Cerebellar nuclear complex (tissue), 1 donor: ENCODE data around the gene CNPY1.
"Not testable (repeated sequence)": the region's sequence is repeated elsewhere in the genome, so short reads cannot be mapped to it uniquely, and the experiment has no call there.

Experiments used
- DNase-seq, 2 experiments: peaks; one replicate each; lab custom pipeline; 2025; lab: John Stamatoyannopoulos, UW

CNPY1 gene

DNA sequence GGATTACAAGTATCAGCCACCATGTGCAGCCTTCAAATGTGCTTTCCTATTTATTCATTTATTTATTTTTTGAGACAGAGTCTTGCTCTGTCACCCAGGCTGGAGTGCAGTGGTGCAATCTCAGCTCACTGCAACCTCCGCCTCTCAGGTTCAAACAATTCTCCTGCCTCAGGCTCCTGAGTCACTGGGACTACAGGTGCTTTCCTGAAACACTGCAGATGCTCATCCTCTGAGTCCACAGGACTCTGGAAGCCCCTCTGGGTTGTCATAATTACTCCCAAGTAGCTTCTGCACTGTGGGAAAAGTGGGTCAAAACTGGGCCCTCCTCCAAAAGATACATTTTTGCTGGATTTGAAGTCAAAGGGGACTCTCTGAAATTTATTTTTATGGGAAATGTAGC lies at the start of gene CNPY1:
Gene CNPY1, minus strand, starts transcription at position 111 of the 400 bp plus-strand sequence. CDS start 630 bp downstream, outside the sequence.
- not testable (repeated sequence) for DNase-seq

DNA sequence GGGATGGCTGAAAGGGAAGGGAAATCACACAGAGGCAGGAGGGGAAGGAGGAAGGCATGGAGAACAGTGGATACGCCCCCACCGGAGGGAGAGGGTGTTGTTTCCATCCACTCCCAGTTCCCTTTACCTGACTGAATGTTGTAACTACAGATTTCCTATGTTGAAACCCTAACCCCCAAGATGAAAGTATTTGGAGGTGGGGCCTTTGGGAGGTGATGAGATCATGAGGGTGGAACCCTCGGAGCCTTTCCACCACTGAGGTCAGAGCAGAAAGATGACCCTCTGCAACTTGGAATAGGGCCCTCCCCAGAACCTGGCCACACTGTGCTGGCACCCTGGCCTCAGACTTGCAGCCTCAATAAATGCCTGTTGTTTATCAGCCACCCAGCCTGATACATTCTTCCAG lies 48.6 kb upstream of the CNPY1 start:
- DNase-seq: no peak

DNA sequence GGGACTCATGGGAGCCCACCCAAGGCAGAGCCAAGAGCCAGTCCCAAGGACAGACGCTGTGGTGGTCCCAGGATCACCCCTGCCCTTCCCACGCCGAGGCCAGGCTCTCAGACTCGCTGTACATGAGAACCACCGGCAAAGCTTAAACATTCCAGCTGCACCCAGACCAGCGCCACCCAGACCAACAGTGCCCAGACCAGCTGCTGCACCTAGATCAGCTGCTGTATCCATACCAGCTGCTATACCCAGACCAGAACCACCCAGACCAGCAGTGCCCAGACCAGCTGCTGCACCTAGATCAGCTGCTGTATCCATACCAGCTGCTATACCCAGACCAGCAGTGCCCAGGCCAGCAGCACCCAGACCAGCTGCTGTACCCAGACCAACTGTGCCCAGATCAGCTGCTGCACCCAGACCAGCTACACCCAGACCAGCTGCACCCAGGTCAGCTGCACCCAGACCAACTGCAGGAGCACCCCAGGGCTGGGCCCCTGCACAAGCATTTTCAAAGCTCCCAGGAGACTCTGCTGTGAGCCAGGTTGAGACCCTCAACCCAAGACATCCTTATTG lies 47.9 kb upstream of the CNPY1 start:
- no peak for DNase-seq

DNA sequence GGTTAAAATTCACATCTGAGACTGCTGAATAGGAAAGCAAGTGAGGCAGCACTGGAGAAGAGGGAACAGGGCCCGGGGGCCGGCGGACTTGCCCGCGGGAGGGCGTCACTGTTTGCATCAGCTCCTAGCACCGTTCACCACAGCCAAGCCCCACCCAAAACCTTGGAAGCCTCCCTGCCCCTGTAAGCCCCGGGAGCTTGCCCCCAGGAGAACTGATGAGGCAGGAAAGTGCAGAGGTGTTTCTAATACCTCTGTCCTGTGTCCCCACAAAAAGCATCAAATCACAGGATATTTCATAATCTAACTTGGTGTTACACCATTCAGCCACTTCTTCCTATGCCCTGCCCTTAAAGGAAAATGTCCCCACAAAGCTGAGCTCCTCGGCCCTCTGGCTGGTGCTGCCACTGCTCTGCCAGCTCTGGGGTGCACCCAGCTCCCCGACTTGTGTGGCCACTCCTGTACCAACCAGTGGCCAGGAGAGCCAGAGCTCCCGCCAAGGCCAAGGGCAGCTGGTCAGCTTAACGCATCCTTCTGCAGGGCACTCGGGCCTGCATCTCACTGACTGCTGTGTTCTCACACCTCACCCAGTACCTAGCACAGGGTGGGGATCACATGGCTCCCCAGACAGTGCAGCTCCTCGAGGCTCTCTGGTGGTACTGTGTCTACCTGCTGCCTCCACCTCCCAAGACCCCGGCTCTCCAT lies 47.3 kb upstream of the CNPY1 start:
- no peak for DNase-seq

DNA sequence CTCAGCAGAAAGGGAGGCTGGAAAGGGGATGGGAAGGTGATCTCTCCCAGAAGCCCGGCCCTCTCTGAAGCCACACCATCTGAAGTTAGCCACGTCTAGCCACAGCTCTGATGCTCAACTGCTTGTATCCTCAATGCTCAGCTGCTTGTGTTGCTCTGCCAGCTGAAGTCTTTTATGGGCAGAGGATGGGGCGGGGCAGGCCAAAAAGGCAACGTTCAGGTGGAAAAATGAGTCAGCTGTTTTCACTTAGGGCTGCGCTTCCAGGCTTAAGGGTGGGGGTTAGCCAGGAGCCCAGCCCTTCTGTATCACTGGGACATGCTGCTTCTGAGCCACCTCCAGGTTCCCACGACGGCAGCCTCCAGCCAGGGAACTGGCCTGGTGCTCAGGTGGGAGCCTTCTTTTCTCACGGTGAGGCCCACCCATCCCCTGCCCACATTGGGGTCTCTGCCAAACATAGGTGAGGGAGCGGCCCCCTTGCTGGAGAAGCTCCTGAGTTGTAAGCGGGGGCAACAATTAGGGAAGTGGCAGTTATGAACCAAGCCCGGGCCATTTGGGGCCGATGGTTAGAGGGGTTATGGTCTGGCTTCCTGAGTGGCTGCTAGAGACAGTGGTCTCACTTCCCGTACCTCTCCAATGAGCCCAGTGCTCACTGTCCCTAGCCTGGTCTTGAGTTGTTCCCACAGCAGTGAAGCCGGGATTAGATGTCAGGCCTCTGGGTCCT lies 44.9 kb upstream of the CNPY1 start:
- no peak for DNase-seq

DNA sequence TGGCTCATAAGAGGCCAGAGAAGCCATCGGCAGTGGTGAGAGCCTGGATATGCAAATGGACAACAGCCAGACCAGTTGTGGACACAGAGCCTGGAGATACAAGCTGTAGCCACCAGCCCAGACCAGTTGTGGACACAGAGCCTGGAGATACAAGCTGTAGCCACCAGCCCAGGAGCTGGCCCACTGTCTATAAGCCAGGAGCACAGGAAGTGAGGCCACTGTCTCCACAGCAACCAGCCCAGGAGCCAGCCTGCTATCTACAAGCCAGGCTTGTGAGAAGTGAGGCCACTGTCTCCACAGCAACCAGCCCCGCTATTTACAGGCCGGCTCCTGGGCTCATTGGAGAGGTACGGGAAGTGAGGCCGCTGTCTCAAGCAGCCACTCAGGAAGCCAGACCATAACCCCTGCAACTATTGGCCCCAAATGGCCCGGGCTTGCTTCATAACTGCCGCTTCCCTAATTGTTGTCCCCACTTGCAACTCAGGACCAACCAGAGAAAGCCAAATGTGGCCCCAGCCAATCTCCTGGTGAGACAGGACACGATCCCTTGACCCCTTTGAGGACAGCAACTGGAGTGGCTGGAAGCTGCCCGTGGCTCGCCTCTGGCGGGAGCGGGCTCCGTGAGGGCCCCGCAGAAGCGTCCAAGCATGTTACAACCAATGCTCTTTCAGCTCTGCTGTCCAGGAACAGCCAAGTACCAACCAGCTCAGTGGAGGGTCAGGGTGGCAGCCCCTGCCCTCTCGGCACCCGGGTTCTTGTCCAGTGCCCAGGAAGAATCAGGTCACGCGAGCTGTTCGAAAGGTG lies 44.1 kb upstream of the CNPY1 start:
- peak; percentile 31 to 63 for DNase-seq

DNA sequence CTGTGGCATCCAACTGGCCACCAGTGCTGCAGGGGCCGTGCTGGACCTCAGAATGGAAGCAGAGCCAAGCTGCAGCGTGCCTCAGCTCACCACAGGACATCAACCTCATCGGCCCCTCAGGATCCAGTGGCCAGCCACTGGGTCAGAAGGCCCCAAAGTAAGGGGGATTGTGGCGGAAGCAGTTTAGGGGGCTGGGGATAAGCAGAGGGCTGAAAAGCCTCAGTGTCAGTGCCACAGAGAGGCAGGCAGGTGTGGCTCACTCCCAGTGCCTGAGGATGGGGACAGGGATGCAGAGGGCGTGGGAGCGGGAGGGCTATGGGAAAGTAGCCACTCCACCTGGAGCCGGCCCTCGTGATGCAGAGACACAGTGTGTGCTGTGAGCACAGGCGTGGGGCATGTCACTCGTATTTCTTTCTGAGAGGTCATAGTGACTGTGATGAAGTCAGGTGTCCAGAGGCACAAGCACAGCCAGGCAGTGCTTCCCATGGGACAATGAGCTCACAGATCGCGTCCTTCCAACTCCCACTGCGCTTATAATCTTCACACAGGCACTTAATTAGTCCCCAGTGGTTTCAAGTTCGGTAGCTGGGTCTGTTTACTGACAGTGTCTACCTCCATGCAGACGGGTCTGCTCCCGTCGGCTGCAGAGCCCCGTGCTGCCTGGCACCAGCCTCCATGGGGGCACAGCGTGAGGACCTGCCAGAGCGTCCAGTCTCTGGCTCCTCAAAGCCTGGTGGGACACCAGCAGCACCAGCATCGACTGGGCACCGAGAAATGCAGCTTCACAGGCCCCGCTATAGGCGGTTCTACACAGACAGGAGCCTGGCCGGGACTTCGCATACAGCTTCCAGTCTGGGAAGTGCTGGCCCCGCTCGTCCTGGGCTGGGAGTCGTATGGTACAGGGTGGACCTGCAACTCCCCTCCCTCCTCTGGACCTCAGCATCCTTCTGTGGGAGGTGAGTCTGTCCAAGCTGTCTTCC lies 42.9 kb upstream of the CNPY1 start:
- no peak for DNase-seq

DNA sequence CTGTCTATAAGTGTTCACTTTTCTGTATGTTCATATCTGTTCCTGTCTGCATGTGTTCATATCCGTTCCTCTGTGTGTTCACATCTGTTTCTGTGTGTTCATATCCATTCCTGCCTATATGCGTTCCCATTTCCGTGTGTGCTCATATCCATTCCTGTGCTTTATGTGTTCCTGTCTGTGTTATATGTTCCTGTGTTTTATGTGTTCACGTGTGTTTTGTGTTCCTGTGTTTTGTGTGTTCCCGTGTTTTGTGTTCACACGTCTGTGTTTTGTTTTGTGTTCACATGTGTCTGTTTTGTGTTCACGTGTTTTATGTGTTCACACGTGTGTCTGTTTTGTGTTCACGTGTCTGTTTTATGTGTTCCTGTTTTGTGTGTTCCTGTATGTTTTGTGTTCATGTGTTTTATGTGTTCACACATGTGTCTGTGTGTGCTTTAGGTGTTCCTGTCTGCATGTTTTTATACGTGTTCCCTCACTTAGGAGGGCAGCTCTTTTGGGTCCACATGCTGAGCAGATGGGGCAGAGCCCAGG lies 42.2 kb upstream of the CNPY1 start:
- DNase-seq: no peak

DNA sequence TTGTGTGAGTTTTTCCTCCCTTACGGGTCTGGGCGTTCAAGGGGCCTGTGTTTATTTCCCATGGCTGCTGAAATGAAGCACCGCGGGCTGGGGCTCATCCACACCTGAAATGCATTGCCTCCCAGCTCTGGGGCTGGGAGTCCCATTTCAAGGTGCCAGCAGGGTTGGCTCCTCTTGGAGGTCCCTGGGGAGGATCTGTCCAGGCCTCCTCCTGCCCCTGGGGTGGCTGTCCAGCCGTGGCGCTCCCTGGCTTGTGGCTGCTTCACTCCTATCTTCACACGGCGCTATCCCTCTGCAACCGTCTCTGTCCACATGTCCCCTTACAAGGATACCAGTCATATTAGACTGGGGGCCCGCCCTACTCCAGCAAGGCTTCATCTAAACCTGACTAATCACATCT lies 41.1 kb upstream of the CNPY1 start:
- no peak for DNase-seq

DNA sequence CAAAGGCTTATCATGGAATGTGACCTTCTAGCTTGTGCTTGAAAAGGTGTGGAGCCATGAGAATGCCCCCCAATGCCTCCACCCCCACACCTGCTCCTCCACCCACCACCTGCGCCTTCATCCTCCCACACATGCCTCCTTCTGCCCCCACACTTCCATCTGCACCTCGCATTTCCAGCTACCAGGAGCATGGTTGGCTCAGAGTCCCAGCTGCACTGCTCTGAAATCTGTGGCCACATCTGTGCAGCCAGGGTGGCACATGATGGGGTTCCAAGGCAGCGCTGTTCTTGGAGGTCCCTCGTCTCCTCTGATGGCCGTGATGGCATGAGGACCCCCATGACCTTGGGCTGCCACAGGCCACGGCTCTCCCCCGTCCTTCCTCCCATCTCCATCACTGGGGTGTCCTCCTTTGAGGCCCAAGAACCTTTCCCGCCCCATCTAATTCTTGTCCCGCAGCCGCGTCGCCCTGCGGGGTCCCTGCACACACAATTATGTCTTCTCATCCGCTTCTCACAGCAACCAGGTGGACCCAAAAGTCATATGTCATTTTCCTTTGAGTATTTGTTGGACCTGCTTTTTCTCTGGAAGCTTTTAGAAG lies 40.6 kb upstream of the CNPY1 start:
- no peak for DNase-seq

DNA sequence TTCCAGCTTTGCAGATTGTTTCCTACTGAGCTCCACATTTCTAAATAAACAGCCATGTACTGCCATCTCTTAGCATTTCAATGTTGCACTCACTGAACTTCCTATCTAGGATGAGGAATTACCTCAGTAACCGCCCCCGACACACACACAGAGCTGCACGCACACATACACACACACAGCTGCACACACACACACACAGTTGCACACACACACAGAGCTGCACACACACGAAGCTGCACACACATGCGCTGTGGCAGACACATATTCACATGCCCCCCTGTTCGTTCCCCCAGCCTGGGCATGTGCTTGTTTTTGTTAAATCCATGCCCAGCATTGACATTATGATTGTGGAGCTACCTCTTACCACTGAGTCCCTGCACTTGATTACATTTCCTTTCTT lies 39.6 kb upstream of the CNPY1 start:
- no peak for DNase-seq

DNA sequence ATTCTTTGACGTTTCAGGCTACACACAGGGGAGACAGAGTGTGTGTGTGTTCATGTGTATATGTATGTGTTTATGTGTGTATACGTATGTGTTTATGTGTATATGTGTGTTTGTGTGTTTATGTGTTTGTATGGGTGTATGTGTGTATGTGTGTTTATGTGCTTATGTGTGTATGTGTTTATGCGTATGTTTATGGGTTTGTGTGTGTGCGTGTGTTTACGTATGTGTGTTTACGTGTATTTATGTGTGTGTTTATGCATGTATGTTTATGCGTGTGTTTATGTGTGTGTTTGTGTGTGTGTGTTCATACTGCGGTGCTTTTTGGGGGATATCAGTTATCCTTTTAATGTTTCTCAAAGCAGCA lies 39.2 kb upstream of the CNPY1 start:
- no peak for DNase-seq

DNA sequence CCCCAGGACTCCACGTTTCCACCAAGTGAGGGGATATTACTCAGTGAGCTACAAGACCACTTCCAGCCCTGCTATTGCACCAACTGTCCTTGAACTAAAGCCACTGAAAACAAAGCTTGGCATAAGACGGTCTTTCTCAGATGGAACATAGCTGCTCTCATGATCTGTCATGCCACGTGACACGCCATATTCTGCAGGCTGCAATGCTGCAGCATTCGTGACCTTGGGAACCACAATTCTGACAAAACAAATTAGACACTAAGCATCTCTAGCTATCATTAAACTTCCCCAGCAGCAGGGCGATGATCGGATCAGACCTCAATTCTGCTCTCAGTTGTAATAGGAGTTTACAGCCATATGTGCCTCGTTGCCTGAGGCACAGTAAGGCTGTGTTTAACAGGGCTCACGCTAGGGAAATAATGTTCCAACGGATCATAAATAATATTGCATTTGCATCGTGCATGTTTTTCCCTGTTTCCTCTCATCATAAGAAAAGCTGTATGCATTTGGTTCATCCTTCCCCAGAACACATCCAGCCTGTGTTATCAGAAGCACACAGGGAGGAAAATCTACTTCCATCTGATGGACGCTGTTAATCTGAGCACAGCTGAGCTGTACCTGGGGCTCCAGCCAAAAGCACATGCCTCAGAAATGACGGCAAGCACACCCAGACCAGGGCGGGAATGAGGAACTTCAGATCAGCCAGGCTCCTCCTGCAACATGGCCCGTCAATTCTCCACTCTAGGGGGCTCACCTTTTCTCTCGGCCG lies 38.6 kb upstream of the CNPY1 start:
- peak in 1 of 2 experiments; percentile 42 for DNase-seq

DNA sequence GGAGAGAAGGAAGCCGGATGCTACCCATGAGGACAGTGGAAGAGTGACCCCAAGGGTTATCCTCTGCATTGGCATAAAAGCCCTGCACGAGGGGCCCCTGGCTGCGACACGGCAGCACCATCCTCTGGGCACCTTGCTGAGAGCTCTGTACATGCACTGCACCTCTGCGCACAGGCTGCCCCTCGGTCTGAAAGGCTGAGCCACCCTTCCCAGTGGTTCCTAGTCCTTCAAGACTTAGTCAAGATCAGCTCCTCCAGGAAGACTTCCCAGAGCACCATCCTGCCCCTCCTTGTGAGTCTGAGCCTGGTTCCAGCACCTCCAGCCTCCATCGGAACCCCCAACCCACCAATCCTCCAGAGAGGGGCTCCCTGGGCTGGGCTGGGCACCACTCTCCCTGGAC lies 37.9 kb upstream of the CNPY1 start:
- no peak for DNase-seq

DNA sequence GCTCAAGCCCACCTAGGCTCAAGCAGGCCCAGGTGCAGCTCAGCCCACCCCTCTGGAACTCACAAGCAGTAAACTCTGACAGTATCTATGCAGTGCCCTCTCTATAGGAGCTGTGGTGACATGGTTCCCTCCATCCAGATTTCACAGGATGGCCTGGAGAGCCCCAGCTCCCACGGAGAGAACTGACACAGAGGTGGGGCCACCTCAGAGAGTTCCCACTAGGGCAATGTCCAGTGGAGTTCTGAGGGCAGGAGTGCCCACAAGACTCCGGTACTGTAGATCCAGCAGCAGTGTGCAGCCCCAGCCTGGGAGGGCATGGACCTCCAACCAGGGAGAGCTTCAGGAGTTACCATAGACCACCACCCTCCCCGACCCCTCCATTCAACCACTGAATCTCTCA lies 37.3 kb upstream of the CNPY1 start:
- no peak for DNase-seq

DNA sequence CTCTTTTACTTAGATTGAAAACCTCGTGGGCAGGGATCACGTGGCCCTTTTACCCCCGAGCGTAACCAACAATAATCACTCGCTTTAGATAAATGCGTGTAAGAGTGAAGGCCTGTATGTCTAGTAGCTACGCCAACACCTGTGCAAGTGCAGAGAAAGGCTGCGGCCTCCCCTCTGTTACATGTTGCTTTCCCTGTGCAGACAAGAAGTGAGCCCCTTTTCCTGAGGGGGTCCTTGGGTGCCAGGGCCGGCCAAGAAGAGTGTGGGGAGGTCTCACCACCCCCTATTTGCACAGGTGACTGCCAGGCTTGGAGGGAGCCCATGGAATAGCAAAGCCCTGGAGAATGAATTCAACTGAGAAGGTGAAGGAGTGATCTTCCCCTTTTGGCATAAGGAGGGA lies 35.6 kb upstream of the CNPY1 start:
- no peak for DNase-seq

DNA sequence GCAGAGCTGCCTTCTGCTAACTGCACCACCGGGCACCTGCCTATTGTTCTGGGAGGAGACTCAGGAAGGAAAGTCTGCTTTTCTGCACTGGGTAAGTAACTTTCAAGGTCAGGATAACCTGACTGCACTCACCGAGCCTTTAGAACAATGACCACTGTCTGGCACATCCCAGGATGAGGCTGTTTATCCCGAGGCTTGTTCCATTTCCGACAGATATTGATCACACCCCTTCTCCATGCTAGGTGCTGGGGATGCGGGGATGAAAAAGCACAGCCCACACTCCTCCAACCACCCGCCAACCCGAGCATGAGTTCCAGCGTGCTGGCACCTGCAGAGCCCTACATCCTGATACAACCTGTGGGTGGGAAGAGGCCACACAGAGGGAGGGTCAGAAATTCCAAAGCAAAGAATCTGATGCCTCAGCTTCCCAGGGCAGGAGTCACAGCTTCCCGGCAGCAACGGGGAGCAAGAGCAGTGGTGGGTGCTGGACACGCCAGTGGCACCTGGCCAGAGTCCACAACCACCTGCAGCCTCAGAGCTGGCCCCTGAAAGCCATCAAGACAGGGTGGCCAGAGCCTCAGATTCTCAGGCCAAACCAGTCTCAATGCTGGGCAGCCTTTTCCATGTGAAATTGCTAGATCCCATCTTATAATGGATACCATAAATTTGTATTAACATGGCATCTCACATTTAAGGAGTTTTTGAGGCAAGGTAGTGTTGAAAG lies 34.9 kb upstream of the CNPY1 start:
- DNase-seq: no peak

DNA sequence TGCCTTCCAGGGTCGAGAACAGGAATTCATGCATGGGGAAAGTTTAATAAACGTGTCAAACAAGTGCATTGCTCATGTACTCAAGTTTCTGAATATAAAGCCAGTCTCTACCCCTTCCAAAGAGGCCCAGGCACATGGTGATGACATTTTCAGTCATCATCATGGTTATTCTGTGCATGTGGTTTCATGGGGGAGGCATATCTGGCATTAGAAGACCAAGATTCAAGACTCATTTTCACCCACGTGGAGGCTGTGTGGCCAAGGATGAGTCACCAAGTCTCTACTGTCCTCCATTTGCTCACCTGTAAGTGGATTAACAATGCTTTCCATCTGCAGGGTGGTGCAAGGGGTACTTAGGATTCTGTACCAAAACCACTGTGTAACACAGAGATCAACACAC lies 34.0 kb upstream of the CNPY1 start:
- no peak for DNase-seq

DNA sequence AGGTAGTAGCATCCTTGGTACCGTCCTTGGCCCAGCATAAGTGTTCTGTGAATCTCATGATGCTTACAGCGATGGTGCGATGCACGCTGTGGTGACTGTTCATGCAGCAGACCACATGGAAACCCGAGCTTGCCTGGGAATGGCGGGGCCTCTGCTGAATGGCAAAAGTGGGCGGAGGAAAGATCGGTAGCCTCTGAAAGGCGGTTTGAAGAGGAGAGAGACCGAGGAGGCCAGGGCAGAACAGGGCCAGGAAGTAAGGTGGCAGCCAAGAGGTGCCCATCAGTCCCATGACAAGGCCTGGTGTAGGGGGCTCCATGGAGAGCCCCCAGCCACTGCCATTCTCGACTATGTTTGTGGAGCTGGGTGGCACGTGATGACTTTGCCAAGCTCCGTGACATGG lies 33.2 kb upstream of the CNPY1 start:
- no peak for DNase-seq
